K562 (cell line): Measurements from ENCODE around the gene SLC6A4. TPM values are rescaled to one million over a fixed set of nuclear protein-coding genes. Genes with fewer than 3 reads are reported as not detected.

ENCODE experiments used
- ATAC-seq: fragments of 200-7000 bp; cut with Tn5 transposase; 3 replicates; pipeline ENCODE4 v1.9.1; 2020; ENCODE audit warnings: moderate library complexity
- BruUV-seq: library from RNA; stranded (reverse); fragments of 400-500 nt; replicated peaks from 2 replicates; lab custom pipeline; 2021; lab: Mats Ljungman, UMichigan
- CTCF ChIA-PET: fragments of 300-600 bp; formaldehyde crosslinking; extraction: SDS; loops from one replicate; lab custom pipeline; 2021; ENCODE audit warnings: low intra/inter-chr PET ratio; lab: Yijun Ruan, JAX
- POLR2A ChIA-PET: fragments of 300-600, 350-650 bp; sonication (Branson Sonifier 250); formaldehyde crosslinking; extraction: SDS; loops from one replicate; lab custom pipeline; 2021; ENCODE audit warnings: antibody characterized with exemption, inconsistent platforms; lab: Yijun Ruan, JAX
- DNase-seq, 4 experiments: peaks; one replicate each; pipeline versions ENCODE4 v3.0.0 to v3.0.0-alpha.2; 2011 to 2018; ENCODE audit warnings: low spot score in 3 of 4, mixed read lengths in 3 of 4; ENCODE audit errors: extremely low read depth in 1 of 4
- FAIRE-seq: peaks from 2 replicates; lab custom pipeline; 2011; peaks lifted over from hg19 to GRCh38; lab: Jason Lieb, UNC
- H2AFZ ChIP-seq: 2 replicates; pipeline ENCODE4 v1.6.0; 2011; ENCODE audit warnings: low read depth, low read length, control low read depth, inconsistent platforms
- H3K27ac ChIP-seq: fragments of 200-600 bp; 3 replicates; pipeline ENCODE4 v1.8.0; 2011; ENCODE audit warnings: low read depth, mild to moderate bottlenecking, control low read depth, inconsistent platforms, low read length, moderate library complexity, mixed read lengths; ENCODE audit errors: extremely low read depth
- H3K27me3 ChIP-seq, 2 experiments: fragments of 300-600 bp in 1 of 2; 2 replicates in 1 of 2; 3 replicates in 1 of 2; pipeline versions ENCODE4 v1.6.0 to v1.8.0; 2011; ENCODE audit warnings: inconsistent platforms in 2 of 2, low read length in 2 of 2, mild to moderate bottlenecking in 1 of 2, mixed read lengths in 1 of 2, moderate library complexity in 1 of 2; ENCODE audit not compliant: control insufficient read depth in 2 of 2, insufficient read depth in 2 of 2
- H3K36me3 ChIP-seq: fragments of 300-600 bp; 3 replicates; pipeline ENCODE4 v1.8.0; 2011; ENCODE audit warnings: mild to moderate bottlenecking, low read length, inconsistent platforms; ENCODE audit not compliant: control insufficient read depth, insufficient read depth
- H3K4me1 ChIP-seq, 2 experiments: fragments of 200-600 bp in 1 of 2; replicated peaks in 1 of 2; 2 replicates in 1 of 2; 3 replicates in 1 of 2; pipeline versions ENCODE4 v1.5.1 to v1.8.0; 2011; ENCODE audit warnings: inconsistent platforms in 2 of 2, low read length in 2 of 2, mild to moderate bottlenecking in 1 of 2, mixed read lengths in 1 of 2, moderate library complexity in 1 of 2; ENCODE audit not compliant: control insufficient read depth in 2 of 2, insufficient read depth in 2 of 2
- H3K4me2 ChIP-seq: 2 replicates; pipeline ENCODE4 v1.6.1; 2011; ENCODE audit warnings: low read length, control low read depth, inconsistent platforms, mixed read lengths; ENCODE audit not compliant: insufficient read depth
- H3K4me3 ChIP-seq: fragments of 200-600 bp; sonication (generic), shearing (Covaris generic); 2 replicates; pipeline ENCODE4 v1.5.1; 2016; ENCODE audit warnings: control low read depth, inconsistent platforms
- H3K79me2 ChIP-seq: fragments of 200-600 bp; 3 replicates; pipeline ENCODE4 v1.8.0; 2011; ENCODE audit warnings: low read length, inconsistent platforms; ENCODE audit not compliant: control insufficient read depth, insufficient read depth
- H3K9ac ChIP-seq, 2 experiments: 2 replicates each; pipeline versions ENCODE4 v1.6.0 to v1.6.1; 2011; ENCODE audit warnings: low read depth in 2 of 2, low read length in 2 of 2, control low read depth in 1 of 2, inconsistent platforms in 1 of 2, mild to moderate bottlenecking in 1 of 2, mixed read lengths in 1 of 2; ENCODE audit not compliant: insufficient read depth in 1 of 2
- H3K9me1 ChIP-seq: one replicate; pipeline ENCODE4 v1.6.0; 2011; ENCODE audit warnings: inconsistent platforms, mild to moderate bottlenecking, low read length, moderate library complexity; ENCODE audit not compliant: control insufficient read depth, insufficient read depth
- H3K9me3 ChIP-seq: replicated peaks from 2 replicates; pipeline ENCODE4 v1.5.1; 2011; ENCODE audit warnings: low read depth, low read length, inconsistent platforms; ENCODE audit not compliant: control insufficient read depth, insufficient read depth
- H4K20me1 ChIP-seq: replicated peaks from 2 replicates; pipeline ENCODE4 v1.6.1; 2011; ENCODE audit warnings: low read length, inconsistent platforms, mixed read lengths; ENCODE audit not compliant: control insufficient read depth, insufficient read depth
- ERF ChIP-seq: fragments of 450-650 bp; formaldehyde crosslinking; IDR thresholded peaks from 2 replicates; pipeline ENCODE4 v1.4.0; 2020; ENCODE audit warnings: mild to moderate bottlenecking, mixed read lengths
- KLF1 ChIP-seq: fragments of 450-650 bp; IDR thresholded peaks from 2 replicates; pipeline ENCODE4 v1.6.1; 2016; ENCODE audit warnings: missing genetic modification characterization, missing compliant biosample characterization
- LCOR ChIP-seq: sonication (generic); formaldehyde crosslinking; IDR thresholded peaks from 2 replicates; pipeline ENCODE4 v1.8.0; 2022; ENCODE audit warnings: mild to moderate bottlenecking, missing genetic modification reagents
- NUFIP1 ChIP-seq: fragments of 450-650 bp; IDR thresholded peaks from 2 replicates; pipeline ENCODE4 v1.6.1; 2018; ENCODE audit not compliant: partially characterized antibody
- RAD21 ChIP-seq, 2 experiments: fragments of 250-450 bp in 1 of 2; fragments of 450-650 bp in 1 of 2; sonication (Bioruptor Pico) in 1 of 2; formaldehyde crosslinking in 1 of 2; IDR thresholded peaks in 1 of 2; conservative IDR thresholded peaks in 1 of 2; 2 replicates each; pipeline versions ENCODE4 v1.4.0 to v1.8.0; 2020 to 2022; ENCODE audit warnings: mild to moderate bottlenecking in 2 of 2, moderate library complexity in 1 of 2
- RNF2 ChIP-seq: sonication (generic); IDR thresholded peaks from 2 replicates; pipeline ENCODE4 v1.6.1; 2016
- SMAD4 ChIP-seq: fragments of 250-450 bp; sonication (Bioruptor Pico); conservative IDR thresholded peaks from 2 replicates; pipeline ENCODE4 v1.8.0; 2021; ENCODE audit warnings: inconsistent platforms, mild to moderate bottlenecking, moderate library complexity
- ZNF140 ChIP-seq: fragments of 250-450 bp; sonication (Bioruptor Pico); IDR thresholded peaks from 2 replicates; pipeline ENCODE4 v1.8.0; 2021; ENCODE audit warnings: moderate library complexity, mild to moderate bottlenecking, inconsistent platforms
- ZNF583 ChIP-seq: fragments of 250-450 bp; sonication (Bioruptor Pico); IDR thresholded peaks from 2 replicates; pipeline ENCODE4 v1.4.0; 2020
- WGBS: fragments of 100-300 bp; shearing (Covaris generic); methylation state at CpG from one replicate; pipeline ENCODE4 v1.1.6; 2016; ENCODE audit warnings: low coverage, mixed read lengths; ENCODE audit not compliant: insufficient coverage; ENCODE audit errors: missing lambda C conversion rate; 5-methylcytosine and 5-hydroxymethylcytosine counted together
- in situ Hi-C: fragments of 300-500 bp; cut with MboI; formaldehyde crosslinking; loops from 4 replicates; pipeline ENCODE4 v1.15.0; 2018; ENCODE audit warnings: inconsistent platforms, mixed read lengths
- intact Hi-C: fragments of 100-400 bp; cut with micrococcal nuclease; formaldehyde crosslinking; loops from 2 replicates; pipeline ENCODE4 v1.14.2; 2022
- polyA plus RNA-seq, 8 experiments: library from polyadenylated mRNA; depleted of rRNA in 4 of 8; stranded (reverse) in 5 of 8; unstranded in 3 of 8; fragments of >200 nt; fragmentation: Nextera tagmentation in 2 of 8; fragmentation: Illumina TruSeq in 1 of 8; extraction: Ambion mirVana in 2 of 8; extraction: Trizol in 1 of 8; gene quantifications; 2 replicates each; pipeline versions ENCODE4 v1.2.1 to v1.2.3, GENCODE V29; 2011 to 2014; ENCODE audit warnings: inconsistent platforms in 1 of 8, missing spikeins in 1 of 8
- total RNA-seq, 7 experiments: library from RNA; depleted of rRNA in 6 of 7; stranded (reverse); fragments of >200 nt in 6 of 7; fragmentation: Illumina TruSeq in 2 of 7; extraction: Trizol in 2 of 7; gene quantifications; 2 replicates each; pipeline versions ENCODE4 v1.2.1 to v1.2.3, GENCODE V29; 2011 to 2021; ENCODE audit warnings: low replicate concordance in 1 of 7
- TF ChIP-seq, protein P1 (sequence below): sonication (generic); formaldehyde crosslinking; IDR thresholded peaks from 2 replicates; pipeline ENCODE4 v1.9.0; 2022; ENCODE audit warnings: mild to moderate bottlenecking, missing genetic modification reagents

SLC6A4 gene
- total and polyA plus RNA-seq, 9 of the 15 experiments (the other 6 are each of a cell fraction or from before 2014, with no cell fraction given), result 0.05 to 0.09 (median 0.07) TPM; not detected in 6

DNA sequence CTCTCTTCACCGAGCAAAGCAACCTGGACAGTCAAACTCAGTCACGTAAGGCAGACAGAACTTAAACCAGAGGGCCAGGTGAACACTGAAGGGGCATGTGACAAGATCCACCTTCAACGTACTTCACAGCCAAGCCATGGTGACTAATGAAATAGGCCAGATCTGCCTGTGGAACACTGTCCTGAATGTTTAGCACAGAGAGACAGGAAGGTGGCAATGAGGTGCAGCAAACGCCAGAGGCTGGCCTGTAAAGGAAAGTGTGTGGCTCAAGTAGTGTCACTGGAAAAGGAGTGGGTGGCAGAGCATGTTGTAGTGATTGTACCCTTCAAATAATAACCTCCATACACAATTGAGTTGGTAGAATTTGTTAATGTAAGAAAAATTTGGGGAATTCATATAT lies 38.1 kb downstream of the SLC6A4 start:
- Histone ChIP-seq H3K9me1 (no peaks in the 10 kb centered on the region), H3K4me3 (no peak overlapping the region), H3K79me2 (no peaks in the 10 kb centered on the region), H3K27ac (no peak overlapping the region), H3K4me2 (no peak overlapping the region), H3K4me1 (no peaks in the 10 kb centered on the region), H4K20me1 (no peaks in the 10 kb centered on the region), H3K9me3 (no peaks in the 10 kb centered on the region), H3K27me3 (no peaks in the 10 kb centered on the region; a peak in 1 of 5 replicates), H2AFZ (peak overlapping the region; percentile 1; the same call in 1 of the 2 replicates), H3K9ac (no peak overlapping the region), H3K36me3 (no peaks in the 10 kb centered on the region)
- CTCF ChIA-PET, result no interaction called here
- POLR2A ChIA-PET, result interaction anchor here (1.0 kb wide), 1 partner anchor 10 kb away, joined by 4 read pairs; no protein-coding TSS in a partner anchor
- 46% methylated on average over 4 of the region's 4 CpGs for WGBS
- intact Hi-C loops (no loop called here), in situ Hi-C loops (no loop called here)
- DNase-seq (no peak), ATAC-seq (peak; percentile 64), FAIRE-seq (no peak)
- TF ChIP-seq RNF2, result no peak
- no peak for TF ChIP-seq ZNF583 (CRISPR knock-in tag)
- TF ChIP-seq KLF1 (tag), result no peak
- TF ChIP-seq RAD21 (CRISPR knock-in tag; conservative IDR thresholded peaks at IDR 0.05 in 1 of 2, IDR thresholded peaks at IDR 0.05 in 1 of 2), result peak in 1 of 2 experiments; percentile 25; a peak in 1 of 4 replicates
- no TSS peak for BruUV-seq

DNA sequence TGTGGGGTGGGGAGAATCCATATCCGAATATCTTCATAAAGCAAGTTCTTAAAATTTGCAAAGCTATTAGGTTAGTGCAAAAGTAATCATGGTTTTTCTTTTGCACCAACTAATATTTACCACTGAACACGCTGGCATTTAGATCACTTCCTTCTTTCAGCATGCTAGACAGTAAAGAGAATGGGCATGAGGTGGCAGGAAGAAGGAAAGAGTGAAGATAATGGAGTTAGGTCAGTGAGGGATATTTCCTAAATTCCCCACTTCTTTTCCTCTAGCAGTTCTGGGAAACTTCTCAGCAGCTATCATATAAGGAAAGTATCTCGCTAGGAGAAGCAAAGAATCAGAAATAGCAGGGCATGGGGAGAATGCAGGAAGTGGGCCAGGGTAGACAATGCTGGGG lies 39.0 kb downstream of the SLC6A4 start:
- no TSS peak for BruUV-seq
- CTCF ChIA-PET, result no interaction called here
- no peaks in the 10 kb centered on the region for H3K9me3 ChIP-seq
- ATAC-seq (no peak), FAIRE-seq (no peak), DNase-seq (no peak)
- H3K27ac ChIP-seq, result no peak overlapping the region
- no peaks in the 10 kb centered on the region; a peak in 1 of 5 replicates for H3K27me3 ChIP-seq
- no peaks in the 10 kb centered on the region for H3K36me3 ChIP-seq
- in situ Hi-C loops (no loop called here), intact Hi-C loops (no loop called here)
- H3K4me1 ChIP-seq, result no peaks in the 10 kb centered on the region
- WGBS, result 38% methylated on average over 3 of the region's 3 CpGs
- no peak overlapping the region for H3K4me2 ChIP-seq
- POLR2A ChIA-PET, result interaction anchor here (0.6 to 1.1 kb wide), 3 partner anchors 9 to 198 kb away, joined by 3 to 4 read pairs (median 3); no protein-coding TSS in a partner anchor
- H3K4me3 ChIP-seq, result no peak overlapping the region
- TF ChIP-seq ERF (CRISPR knock-in tag) (no peak), NUFIP1 (no peak), SMAD4 (CRISPR knock-in tag) (no peak), ZNF140 (CRISPR knock-in tag) (no peak), LCOR (no peak)
- TF ChIP-seq, protein P1, sequence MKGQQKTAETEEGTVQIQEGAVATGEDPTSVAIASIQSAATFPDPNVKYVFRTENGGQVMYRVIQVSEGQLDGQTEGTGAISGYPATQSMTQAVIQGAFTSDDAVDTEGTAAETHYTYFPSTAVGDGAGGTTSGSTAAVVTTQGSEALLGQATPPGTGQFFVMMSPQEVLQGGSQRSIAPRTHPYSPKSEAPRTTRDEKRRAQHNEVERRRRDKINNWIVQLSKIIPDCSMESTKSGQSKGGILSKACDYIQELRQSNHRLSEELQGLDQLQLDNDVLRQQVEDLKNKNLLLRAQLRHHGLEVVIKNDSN (CRISPR knock-in tag), result no peak
- no peak overlapping the region for H2AFZ ChIP-seq
- no peak overlapping the region for H3K9ac ChIP-seq
- no peaks in the 10 kb centered on the region for H3K9me1 ChIP-seq
- no peaks in the 10 kb centered on the region for H3K79me2 ChIP-seq
- no peaks in the 10 kb centered on the region for H4K20me1 ChIP-seq
